ENCODE measurements around the gene MYLK.

Gene MYLK

GRCh38 chr3:123813876-123814275 is 70.3 kb downstream of the MYLK start:
- H4K20me1 ChIP-seq (ENCODE audit: insufficient read depth, low read length, poor library complexity, severe bottlenecking): no peaks in the 10 kb centered on the region
- no peak for TF ChIP-seq EZH2phosphoT487 (IDR thresholded peaks at IDR 0.05; ENCODE audit: borderline replicate concordance)
- no peaks in the 10 kb centered on the region for H3K4me1 ChIP-seq (ENCODE audit: insufficient read depth, low read length, poor library complexity, severe bottlenecking)
- H3K9ac ChIP-seq (ENCODE audit: low read depth, low read length, poor library complexity, severe bottlenecking): no peak overlapping the region
- H2AFZ ChIP-seq (ENCODE audit: low read length): no peak overlapping the region
- no peaks in the 10 kb centered on the region for H3K9me3 ChIP-seq (ENCODE audit: insufficient read depth, low read depth, low read length)
- H3K27me3 ChIP-seq (ENCODE audit: insufficient read depth, low read length, poor library complexity, severe bottlenecking): no peaks in the 10 kb centered on the region
- no peaks in the 10 kb centered on the region for H3K79me2 ChIP-seq (ENCODE audit: insufficient read depth, low read length)
- H3F3A ChIP-seq (ENCODE audit: low read depth): no peaks in the 10 kb centered on the region
- no peaks in the 10 kb centered on the region for H3K9me2 ChIP-seq (replicated peaks; ENCODE audit: low read depth, low read length)
- H3K4me3 ChIP-seq (ENCODE audit: low read length, poor library complexity, severe bottlenecking): no peak overlapping the region
- H3K4me2 ChIP-seq (ENCODE audit: low read depth, low read length, poor library complexity, severe bottlenecking): no peak overlapping the region
- H3K36me3 ChIP-seq (ENCODE audit: insufficient read depth, low read length): no peaks in the 10 kb centered on the region

- no peaks in the 10 kb centered on the region for H3K27me3 ChIP-seq (ENCODE audit: insufficient read depth, low read length, poor library complexity, severe bottlenecking)
- H3K36me3 ChIP-seq (ENCODE audit: insufficient read depth, low read length): no peaks in the 10 kb centered on the region
- H4K20me1 ChIP-seq (ENCODE audit: insufficient read depth, low read length, poor library complexity, severe bottlenecking): no peaks in the 10 kb centered on the region
- TF ChIP-seq CTCF (conservative IDR thresholded peaks at IDR 0.05; ENCODE audit: low read length): no peak
- TF ChIP-seq EZH2phosphoT487 (IDR thresholded peaks at IDR 0.05; ENCODE audit: borderline replicate concordance): no peak
- no peaks in the 10 kb centered on the region for H3K79me2 ChIP-seq (ENCODE audit: insufficient read depth, low read length)
- no peak overlapping the region for H2AFZ ChIP-seq (ENCODE audit: low read length)
- no peaks in the 10 kb centered on the region for H3F3A ChIP-seq (ENCODE audit: low read depth)
- H3K4me1 ChIP-seq (ENCODE audit: insufficient read depth, low read length, poor library complexity, severe bottlenecking): no peaks in the 10 kb centered on the region
- no peaks in the 10 kb centered on the region for H3K9me2 ChIP-seq (replicated peaks; ENCODE audit: low read depth, low read length)
- no peak overlapping the region for H3K4me3 ChIP-seq (ENCODE audit: low read length, poor library complexity, severe bottlenecking)
- H3K9me3 ChIP-seq (ENCODE audit: insufficient read depth, low read depth, low read length): no peaks in the 10 kb centered on the region
- H3K4me2 ChIP-seq (ENCODE audit: low read depth, low read length, poor library complexity, severe bottlenecking): no peak overlapping the region
- H3K9ac ChIP-seq (ENCODE audit: low read depth, low read length, poor library complexity, severe bottlenecking): no peak overlapping the region
Measured at GRCh38 chr3:123809597-123809996, 74.5 kb downstream of the MYLK start.

GRCh38 chr3:123808812-123809211 is 75.3 kb downstream of the MYLK start:
- H3K27me3 ChIP-seq (ENCODE audit: insufficient read depth, low read length, poor library complexity, severe bottlenecking): no peaks in the 10 kb centered on the region
- no peaks in the 10 kb centered on the region for H3K9me2 ChIP-seq (replicated peaks; ENCODE audit: low read depth, low read length)
- no peaks in the 10 kb centered on the region for H3K9me3 ChIP-seq (ENCODE audit: insufficient read depth, low read depth, low read length)
- no peak overlapping the region for H3K9ac ChIP-seq (ENCODE audit: low read depth, low read length, poor library complexity, severe bottlenecking)
- H3K79me2 ChIP-seq (ENCODE audit: insufficient read depth, low read length): no peaks in the 10 kb centered on the region
- no peak overlapping the region for H3K4me3 ChIP-seq (ENCODE audit: low read length, poor library complexity, severe bottlenecking)
- no peaks in the 10 kb centered on the region for H3F3A ChIP-seq (ENCODE audit: low read depth)
- TF ChIP-seq EZH2phosphoT487 (IDR thresholded peaks at IDR 0.05; ENCODE audit: borderline replicate concordance) (no peak), CTCF (conservative IDR thresholded peaks at IDR 0.05; ENCODE audit: low read length) (no peak)
- no peak overlapping the region for H3K4me2 ChIP-seq (ENCODE audit: low read depth, low read length, poor library complexity, severe bottlenecking)
- no peak overlapping the region for H2AFZ ChIP-seq (ENCODE audit: low read length)
- no peaks in the 10 kb centered on the region for H3K36me3 ChIP-seq (ENCODE audit: insufficient read depth, low read length)
- no peaks in the 10 kb centered on the region for H3K4me1 ChIP-seq (ENCODE audit: insufficient read depth, low read length, poor library complexity, severe bottlenecking)
- H4K20me1 ChIP-seq (ENCODE audit: insufficient read depth, low read length, poor library complexity, severe bottlenecking): no peaks in the 10 kb centered on the region

GRCh38 chr3:123807820-123808219 is 76.3 kb downstream of the MYLK start:
- Histone ChIP-seq H3K4me2 (ENCODE audit: low read depth, low read length, poor library complexity, severe bottlenecking) (no peak overlapping the region), H3K9me2 (replicated peaks; ENCODE audit: low read depth, low read length) (no peaks in the 10 kb centered on the region), H3F3A (ENCODE audit: low read depth) (no peaks in the 10 kb centered on the region), H4K20me1 (ENCODE audit: insufficient read depth, low read length, poor library complexity, severe bottlenecking) (no peaks in the 10 kb centered on the region), H3K4me3 (ENCODE audit: low read length, poor library complexity, severe bottlenecking) (no peak overlapping the region), H2AFZ (ENCODE audit: low read length) (no peak overlapping the region), H3K36me3 (ENCODE audit: insufficient read depth, low read length) (no peaks in the 10 kb centered on the region), H3K79me2 (ENCODE audit: insufficient read depth, low read length) (no peaks in the 10 kb centered on the region), H3K9me3 (ENCODE audit: insufficient read depth, low read depth, low read length) (no peaks in the 10 kb centered on the region), H3K9ac (ENCODE audit: low read depth, low read length, poor library complexity, severe bottlenecking) (no peak overlapping the region), H3K27me3 (ENCODE audit: insufficient read depth, low read length, poor library complexity, severe bottlenecking) (no peaks in the 10 kb centered on the region), H3K4me1 (ENCODE audit: insufficient read depth, low read length, poor library complexity, severe bottlenecking) (no peaks in the 10 kb centered on the region)
- TF ChIP-seq CTCF (conservative IDR thresholded peaks at IDR 0.05; ENCODE audit: low read length) (no peak), EZH2phosphoT487 (IDR thresholded peaks at IDR 0.05; ENCODE audit: borderline replicate concordance) (no peak)

All from Loucy (cell line).